Aorta (tissue), 5 donors: Measurements from ENCODE around the gene TGFB2. TPM values are rescaled to one million over a fixed set of nuclear protein-coding genes. Genes with fewer than 3 reads are reported as not detected.

Experiments
- ATAC-seq: fragments of 200-7000 bp; cut with Tn5 transposase; one replicate; pipeline ENCODE4 v1.9.1; 2022; ENCODE audit warnings: moderate library complexity; ENCODE audit not compliant: low FRiP score
- DNase-seq, 2 donors: peaks; one replicate each; pipeline ENCODE4 v3.0.0-alpha.2; 2020
- H3K27ac ChIP-seq, 2 donors: one replicate each; pipeline ENCODE4 v1.5.1; 2013; ENCODE audit warnings: low read length in 2 of 2, mild to moderate bottlenecking in 2 of 2, moderate library complexity in 2 of 2, control low read depth in 1 of 2, inconsistent platforms in 1 of 2, low read depth in 1 of 2
- H3K27me3 ChIP-seq, 2 donors: one replicate each; pipeline ENCODE4 v1.6.1; 2013; ENCODE audit warnings: control low read depth in 1 of 2, low read length in 1 of 2, mild to moderate bottlenecking in 1 of 2, moderate library complexity in 1 of 2; ENCODE audit not compliant: insufficient read depth in 2 of 2, control insufficient read depth in 1 of 2
- H3K36me3 ChIP-seq, 2 donors: one replicate each; pipeline ENCODE4 v1.6.1; 2013; ENCODE audit warnings: control low read depth in 1 of 2, low read length in 1 of 2, mild to moderate bottlenecking in 1 of 2; ENCODE audit not compliant: insufficient read depth in 2 of 2, control insufficient read depth in 1 of 2
- H3K4me1 ChIP-seq, 2 donors: one replicate each; pipeline ENCODE4 v1.6.1; 2013; ENCODE audit warnings: low read length in 2 of 2, control low read depth in 1 of 2, mild to moderate bottlenecking in 1 of 2, moderate library complexity in 1 of 2; ENCODE audit not compliant: insufficient read depth in 2 of 2, control insufficient read depth in 1 of 2
- H3K4me3 ChIP-seq, 2 donors: one replicate each; pipeline ENCODE4 v1.5.1; 2013; ENCODE audit warnings: low read length in 2 of 2, control low read depth in 1 of 2, mild to moderate bottlenecking in 1 of 2
- H3K9me3 ChIP-seq: one replicate; pipeline ENCODE4 v1.6.1; 2013; ENCODE audit warnings: mild to moderate bottlenecking, low read length; ENCODE audit not compliant: control insufficient read depth
- WGBS, 2 donors: extraction: QIAGEN DNeasy Blood & Tissue Kit; methylation state at CpG; one replicate each; pipeline ENCODE4 v1.1.7; 2013; 5-methylcytosine and 5-hydroxymethylcytosine counted together
- intact Hi-C, 2 donors: fragments of 100-400 bp; cut with DNase I; formaldehyde crosslinking; loops; one replicate each; pipeline versions ENCODE4 v1.14.2 to v1.15.0; 2022
- polyA plus RNA-seq, 2 donors: library from polyadenylated mRNA; stranded (reverse); fragments of 200-250 nt; gene quantifications; one replicate each; pipeline ENCODE4 v1.2.3, GENCODE V29; 2013
- total RNA-seq, 2 donors: library from RNA; stranded (reverse); fragmentation: NEBNext Ultra II Directional; extraction: Animal tissue kit (Norgen Biotek cat#: 25700); gene quantifications; one replicate each; pipeline ENCODE4 v1.2.1, GENCODE V29; 2021
- donor health status: healthy with polysubstance abuse.
- donor health status: Bipolar disorder and iron deficiency.
- donor health status: DM: no; HTN: no; CAD: no.
- donor health status: DM: no; HTN: no; CAD: no.
- donor health status: DM: yes; HTN: yes; CAD: no.

TGFB2 gene
- total and polyA plus RNA-seq, 4 donors: 2.2 to 18.0 (median 9.1) TPM

- Histone ChIP-seq H3K4me3 (no peak overlapping the region), H3K27ac (no peak overlapping the region), H3K4me1 (no peaks in the 10 kb centered on the region), H3K27me3 (no peaks in the 10 kb centered on the region), H3K36me3 (peaks cover 2 to 3% of the 10 kb centered on the region in 2 donors), H3K9me3 (no peaks in the 10 kb centered on the region)
- 4 to 7% methylated on average over 1 of the region's 1 CpG for WGBS, 2 donors
- intact Hi-C loops: no loop called here
- no peak for DNase-seq
- ATAC-seq: no peak
Measured at GRCh38 chr1:218407630-218408029, 62.5 kb downstream of the TGFB2 start.

GRCh38 chr1:218408135-218408534, 63.0 kb downstream of the TGFB2 start:
- WGBS, 2 donors: 80 to 84% methylated on average over 6 of the region's 6 CpGs
- H3K27me3 ChIP-seq: no peaks in the 10 kb centered on the region
- no peaks in the 10 kb centered on the region for H3K4me1 ChIP-seq
- ATAC-seq: no peak
- no peak overlapping the region for H3K4me3 ChIP-seq
- DNase-seq: no peak
- peaks cover 2 to 5% of the 10 kb centered on the region in 2 donors for H3K36me3 ChIP-seq
- H3K27ac ChIP-seq: no peak overlapping the region
- intact Hi-C loops: no loop called here
- no peaks in the 10 kb centered on the region for H3K9me3 ChIP-seq

GRCh38 chr1:218408942-218409341, 63.8 kb downstream of the TGFB2 start:
- DNase-seq (no peak), ATAC-seq (no peak)
- Histone ChIP-seq H3K4me1 (no peaks in the 10 kb centered on the region), H3K36me3 (peaks cover 2 to 5% of the 10 kb centered on the region in 2 donors), H3K27ac (no peak overlapping the region), H3K9me3 (no peaks in the 10 kb centered on the region), H3K4me3 (no peak overlapping the region), H3K27me3 (no peaks in the 10 kb centered on the region)
- 76 to 77% methylated on average over 9 of the region's 9 CpGs for WGBS, 2 donors
- intact Hi-C loops: no loop called here

DNA sequence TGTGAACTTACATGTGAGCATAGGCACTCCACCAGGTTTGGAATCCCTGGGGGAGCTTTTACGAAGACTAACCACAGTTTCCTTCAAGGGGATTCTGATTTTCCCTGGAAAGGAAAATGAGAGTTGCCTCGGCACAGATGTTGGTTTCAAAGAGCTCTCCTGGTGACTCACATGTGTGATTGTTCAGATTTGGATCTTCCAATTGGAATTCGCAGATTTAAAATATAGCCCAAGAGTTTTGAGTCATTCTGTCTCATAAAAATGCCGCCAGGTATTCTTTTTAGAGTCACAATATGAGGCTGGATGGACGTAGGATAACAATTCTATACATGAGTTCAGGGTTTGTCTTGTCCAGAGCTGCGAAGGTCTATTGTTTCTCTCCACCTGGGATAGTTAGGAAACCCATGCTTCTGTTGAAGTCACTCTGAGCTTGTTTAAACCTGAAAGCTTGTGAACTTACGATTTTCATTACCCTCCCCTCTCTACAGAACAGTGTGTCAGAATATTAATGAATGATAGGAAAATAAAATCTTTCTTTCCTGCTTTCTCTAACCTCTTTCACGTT, 64.9 kb downstream of the TGFB2 start:
- ATAC-seq (no peak), DNase-seq (no peak)
- H3K9me3 ChIP-seq: no peaks in the 10 kb centered on the region
- no peaks in the 10 kb centered on the region for H3K4me1 ChIP-seq
- H3K27ac ChIP-seq: no peak overlapping the region
- no peaks in the 10 kb centered on the region for H3K27me3 ChIP-seq
- H3K4me3 ChIP-seq: no peak overlapping the region
- H3K36me3 ChIP-seq: peaks cover 2 to 5% of the 10 kb centered on the region in 2 donors
- WGBS, 2 donors: 81 to 87% methylated on average over 8 of the region's 8 CpGs
- intact Hi-C loops: no loop called here

- H3K27ac ChIP-seq: no peak overlapping the region
- H3K4me3 ChIP-seq: no peak overlapping the region
- H3K27me3 ChIP-seq: no peaks in the 10 kb centered on the region
- DNase-seq (no peak), ATAC-seq (no peak)
- intact Hi-C loops: no loop called here
- no peaks in the 10 kb centered on the region for H3K9me3 ChIP-seq
- H3K4me1 ChIP-seq: peaks cover 0 to 3% of the 10 kb centered on the region in 2 donors
- peaks cover 0 to 4% of the 10 kb centered on the region in 2 donors for H3K36me3 ChIP-seq
- WGBS, 2 donors: 71 to 75% methylated on average over 1 of the region's 1 CpG
Measured at GRCh38 chr1:218411101-218411500, 66.0 kb downstream of the TGFB2 start.

GRCh38 chr1:218412171-218412570, 67.0 kb downstream of the TGFB2 start:
- 74 to 75% methylated on average over 7 of the region's 7 CpGs for WGBS, 2 donors
- Histone ChIP-seq H3K27ac (no peak overlapping the region), H3K4me3 (no peak overlapping the region), H3K27me3 (no peaks in the 10 kb centered on the region), H3K9me3 (no peaks in the 10 kb centered on the region), H3K36me3 (peaks cover 0 to 2% of the 10 kb centered on the region in 2 donors), H3K4me1 (peaks cover 0 to 3% of the 10 kb centered on the region in 2 donors)
- DNase-seq (no peak), ATAC-seq (no peak)
- intact Hi-C loops: no loop called here

GRCh38 chr1:218413179-218413578, 68.0 kb downstream of the TGFB2 start:
- H3K27ac ChIP-seq: no peak overlapping the region
- no peak for DNase-seq
- no peak for ATAC-seq

DNA sequence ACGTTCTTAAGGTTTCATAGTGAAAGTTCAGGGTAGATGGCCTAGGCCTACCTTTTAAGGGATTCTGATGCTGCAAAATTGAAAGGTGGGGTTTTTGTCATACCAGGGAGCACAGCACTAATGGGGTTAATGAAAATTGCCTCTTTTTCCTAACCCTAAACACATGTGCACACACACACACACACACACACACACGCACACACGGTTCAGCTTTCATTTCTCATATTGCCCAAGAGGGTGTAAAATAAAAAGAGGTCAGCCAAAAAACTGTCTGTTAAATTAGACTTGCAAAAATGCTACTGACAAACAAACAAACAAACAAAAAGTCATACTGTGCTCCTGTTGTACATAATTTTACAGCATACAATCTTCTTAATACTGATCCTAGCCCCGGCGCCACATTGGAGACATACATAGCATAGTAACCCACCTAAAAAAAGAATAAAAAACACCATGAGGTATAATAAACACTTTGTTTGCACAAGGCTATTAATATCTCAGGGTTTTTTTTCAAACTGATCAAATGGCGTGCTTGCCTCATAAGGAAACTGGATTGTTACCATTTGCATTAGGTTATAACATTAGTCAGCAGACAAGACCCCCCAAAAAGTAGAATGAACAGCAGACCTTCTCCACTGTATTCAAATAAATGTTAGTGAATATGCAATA, 69.1 kb downstream of the TGFB2 start:
- WGBS, 2 donors: 62 to 73% methylated on average over 6 of the region's 6 CpGs

More at GRCh38 chr1:218413179-218413578, 68.0 kb downstream of the TGFB2 start:
- intact Hi-C loops: no loop called here
- Histone ChIP-seq H3K4me1 (peaks cover 0 to 3% of the 10 kb centered on the region in 2 donors), H3K9me3 (no peaks in the 10 kb centered on the region), H3K4me3 (no peak overlapping the region), H3K27me3 (no peaks in the 10 kb centered on the region), H3K36me3 (peaks cover 0 to 2% of the 10 kb centered on the region in 2 donors)
- WGBS, 2 donors: 90 to 91% methylated on average over 10 of the region's 10 CpGs

DNA sequence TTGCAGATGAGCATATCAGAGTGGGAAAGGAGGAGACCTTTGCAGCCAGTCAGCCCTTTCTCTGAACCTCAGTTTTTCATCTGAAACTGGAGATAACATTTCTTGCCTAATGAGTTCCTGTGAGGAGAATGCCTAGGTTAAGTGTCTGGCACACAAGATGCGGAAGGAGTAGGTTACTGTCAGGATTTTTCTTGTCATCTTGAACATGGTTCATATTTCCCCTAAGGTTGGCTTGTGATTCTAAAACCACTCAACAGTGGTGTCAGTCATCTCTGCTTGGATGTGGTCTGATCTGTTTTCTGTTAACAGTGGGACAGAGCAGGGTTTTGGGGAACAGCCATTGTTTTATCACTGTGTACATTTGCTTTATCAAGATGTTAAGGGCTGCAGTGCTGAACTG, 70.6 kb downstream of the TGFB2 start:
- no peak overlapping the region for H3K4me3 ChIP-seq
- WGBS, 2 donors: 85 to 90% methylated on average over 1 of the region's 1 CpG
- intact Hi-C loops: no loop called here

More for the DNA sequence above, 69.1 kb downstream of the TGFB2 start:
- Histone ChIP-seq H3K36me3 (peaks cover 0 to 2% of the 10 kb centered on the region in 2 donors), H3K27ac (no peak overlapping the region), H3K9me3 (no peaks in the 10 kb centered on the region), H3K4me3 (no peak overlapping the region), H3K27me3 (no peaks in the 10 kb centered on the region), H3K4me1 (peaks cover 0 to 3% of the 10 kb centered on the region in 2 donors)
- intact Hi-C loops: no loop called here
- ATAC-seq: no peak
- no peak for DNase-seq

More for the DNA sequence above, 70.6 kb downstream of the TGFB2 start:
- Histone ChIP-seq H3K27me3 (no peaks in the 10 kb centered on the region), H3K9me3 (no peaks in the 10 kb centered on the region), H3K4me1 (peaks cover 0 to 3% of the 10 kb centered on the region in 2 donors), H3K27ac (no peak overlapping the region), H3K36me3 (peaks cover 0 to 2% of the 10 kb centered on the region in 2 donors)
- DNase-seq: no peak
- no peak for ATAC-seq
